Subcutaneous preadipocyte (primary cell): ENCODE results near the gene MRTFA. TPM values are rescaled to one million over a fixed set of nuclear protein-coding genes. Genes with fewer than 3 reads are reported as not detected.

Experiments
- total RNA-seq: library from RNA; depleted of rRNA; stranded (reverse); fragments of >200 nt; gene quantifications from 2 replicates; pipeline ENCODE4 v1.2.3, GENCODE V29; 2012

Gene MRTFA
- total RNA-seq, result 22.3 and 23.1 TPM in 2 replicates

GRCh38 chr22:40636380-40637182 lies at the start of gene MRTFA:
Gene MRTFA, minus strand, starts transcription at chr22:40636719.

GRCh38 chr22:40679249-40679963 lies 42.9 kb upstream of the MRTFA start, which contains the start of gene MCHR1:
Gene MCHR1, plus strand, starts transcription at chr22:40679484. Its CDS starts 169 bp downstream, at chr22:40679653.

Other genes starting within 250 kb of the MRTFA start
- 0.37 TPM in 1 of 2 replicates, not detected in the other for gene MCHR1, start 42.8 kb upstream of the MRTFA start, total RNA-seq
- gene SLC25A17, start 182.6 kb upstream of the MRTFA start, total RNA-seq, result 17.3 and 21.1 TPM in 2 replicates
- 172 and 183 TPM in 2 replicates for gene ST13, start 219.9 kb upstream of the MRTFA start, total RNA-seq
- gene XPNPEP3, start 220.4 kb upstream of the MRTFA start, total RNA-seq, result 16.2 and 20.7 TPM in 2 replicates
- not detected in 2 replicates for gene DNAJB7, start 225.4 kb upstream of the MRTFA start, total RNA-seq